SH-SY5Y (cell line): ENCODE results near the gene RAB6B.

Experiments
- GATA2 ChIP-seq: IDR thresholded peaks from 2 replicates; pipeline ENCODE4 v1.6.1; 2011; ENCODE audit warnings: mild to moderate bottlenecking, low read depth, low read length
- GATA3 ChIP-seq: IDR thresholded peaks from 2 replicates; pipeline ENCODE4 v1.6.1; 2011; ENCODE audit warnings: low read depth, mild to moderate bottlenecking, low read length, moderate library complexity

GRCh38 chr3:133783762-133784161, 111.9 kb downstream of the RAB6B start:
- TF ChIP-seq GATA3 (no peak), GATA2 (no peak)
